ENCODE measurements around the gene TRIOBP.

DNA sequence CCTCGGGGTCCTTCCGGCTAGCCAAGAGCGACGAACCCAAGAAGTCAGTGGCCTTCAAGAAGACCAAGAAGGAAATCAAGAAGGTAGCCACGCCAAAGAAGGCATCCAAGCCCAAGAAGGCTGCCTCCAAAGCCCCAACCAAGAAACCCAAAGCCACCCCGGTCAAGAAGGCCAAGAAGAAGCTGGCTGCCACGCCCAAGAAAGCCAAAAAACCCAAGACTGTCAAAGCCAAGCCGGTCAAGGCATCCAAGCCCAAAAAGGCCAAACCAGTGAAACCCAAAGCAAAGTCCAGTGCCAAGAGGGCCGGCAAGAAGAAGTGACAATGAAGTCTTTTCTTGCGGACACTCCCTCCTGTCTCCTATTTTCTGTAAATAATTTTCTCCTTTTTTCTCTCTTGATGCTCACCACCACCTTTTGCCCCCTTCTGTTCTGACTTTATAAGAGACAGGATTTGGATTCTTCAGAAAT lies 109.0 kb downstream of the TRIOBP start:
- TF ChIP-seq, protein P1, sequence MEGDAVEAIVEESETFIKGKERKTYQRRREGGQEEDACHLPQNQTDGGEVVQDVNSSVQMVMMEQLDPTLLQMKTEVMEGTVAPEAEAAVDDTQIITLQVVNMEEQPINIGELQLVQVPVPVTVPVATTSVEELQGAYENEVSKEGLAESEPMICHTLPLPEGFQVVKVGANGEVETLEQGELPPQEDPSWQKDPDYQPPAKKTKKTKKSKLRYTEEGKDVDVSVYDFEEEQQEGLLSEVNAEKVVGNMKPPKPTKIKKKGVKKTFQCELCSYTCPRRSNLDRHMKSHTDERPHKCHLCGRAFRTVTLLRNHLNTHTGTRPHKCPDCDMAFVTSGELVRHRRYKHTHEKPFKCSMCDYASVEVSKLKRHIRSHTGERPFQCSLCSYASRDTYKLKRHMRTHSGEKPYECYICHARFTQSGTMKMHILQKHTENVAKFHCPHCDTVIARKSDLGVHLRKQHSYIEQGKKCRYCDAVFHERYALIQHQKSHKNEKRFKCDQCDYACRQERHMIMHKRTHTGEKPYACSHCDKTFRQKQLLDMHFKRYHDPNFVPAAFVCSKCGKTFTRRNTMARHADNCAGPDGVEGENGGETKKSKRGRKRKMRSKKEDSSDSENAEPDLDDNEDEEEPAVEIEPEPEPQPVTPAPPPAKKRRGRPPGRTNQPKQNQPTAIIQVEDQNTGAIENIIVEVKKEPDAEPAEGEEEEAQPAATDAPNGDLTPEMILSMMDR (IDR thresholded peaks at IDR 0.05) = no peak
- TF ChIP-seq POLR2A (IDR thresholded peaks at IDR 0.05) = no peak
